Activated T-cell treated with anti-CD3 and anti-CD28 coated beads, Interleukin-2, amount 50 U/mL, for 48 hours (primary cell): ENCODE results near the gene METRNL.
"Not testable (repeated sequence)": the region's sequence is repeated elsewhere in the genome, so short reads cannot be mapped to it uniquely, and the experiment has no call there.

Source experiments
- DNase-seq, 2 experiments: peaks; one replicate each; pipeline ENCODE4 v3.0.0-alpha.2; 2020

METRNL gene

DNA sequence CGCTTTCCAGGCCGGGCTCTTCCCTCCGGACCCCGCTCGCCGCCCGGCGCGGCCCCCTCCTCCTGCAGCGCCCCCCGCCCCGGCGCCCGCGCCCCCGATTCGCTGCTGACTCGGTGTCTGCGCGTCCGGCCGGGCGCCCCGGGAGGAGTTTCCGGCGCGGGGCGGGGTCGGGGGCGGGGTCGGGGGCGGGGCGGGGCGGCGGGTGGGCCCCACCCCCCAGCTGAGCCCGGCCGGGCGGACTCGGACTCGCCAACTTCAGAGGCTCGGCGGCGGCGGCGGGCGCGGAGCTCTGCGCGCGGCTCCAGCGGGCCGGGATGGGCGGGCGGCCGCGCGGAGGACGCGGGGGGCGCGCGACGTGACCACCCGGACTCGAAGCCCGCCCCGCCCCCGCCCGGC is at the start of gene METRNL:
Gene METRNL, plus strand, starts transcription at position 258 of the 396 bp plus-strand sequence. CDS start 207 bp downstream, outside the sequence.
- peak; percentile 74 to 84 for DNase-seq

GRCh38 chr17:83030432-83030831 is 49.0 kb upstream of the METRNL start:
- DNase-seq = peak in 1 of 2 experiments; percentile 6

- peak in 1 of 2 experiments; percentile 9 for DNase-seq
Measured at GRCh38 chr17:83031321-83031945, 48.0 kb upstream of the METRNL start.

- DNase-seq = not testable (repeated sequence)
Measured at GRCh38 chr17:83031946-83032451, 47.4 kb upstream of the METRNL start.

- peak in 1 of 2 experiments; percentile 1 for DNase-seq
Measured at GRCh38 chr17:83032781-83033180, 46.6 kb upstream of the METRNL start.

DNA sequence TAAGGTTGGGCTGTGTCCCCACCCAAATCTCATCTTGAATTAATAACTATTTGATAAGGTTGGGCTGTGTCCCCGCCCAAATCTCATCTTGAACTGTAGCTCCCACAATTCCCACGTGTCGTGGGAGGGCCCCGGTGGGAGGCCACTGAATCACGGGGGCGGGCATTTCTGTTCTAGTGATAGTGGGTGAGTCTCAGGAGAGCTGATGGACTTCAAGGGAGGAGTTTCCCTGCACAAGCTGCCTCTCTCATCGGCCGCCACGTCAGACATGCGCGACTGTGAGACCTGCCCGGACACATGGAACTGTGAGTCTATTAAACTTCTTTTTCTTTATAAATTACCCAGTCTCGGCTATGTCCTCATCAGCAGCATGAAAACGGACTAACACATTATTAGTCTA is 44.9 kb upstream of the METRNL start:
- peak in 1 of 2 experiments; percentile 7 for DNase-seq

DNA sequence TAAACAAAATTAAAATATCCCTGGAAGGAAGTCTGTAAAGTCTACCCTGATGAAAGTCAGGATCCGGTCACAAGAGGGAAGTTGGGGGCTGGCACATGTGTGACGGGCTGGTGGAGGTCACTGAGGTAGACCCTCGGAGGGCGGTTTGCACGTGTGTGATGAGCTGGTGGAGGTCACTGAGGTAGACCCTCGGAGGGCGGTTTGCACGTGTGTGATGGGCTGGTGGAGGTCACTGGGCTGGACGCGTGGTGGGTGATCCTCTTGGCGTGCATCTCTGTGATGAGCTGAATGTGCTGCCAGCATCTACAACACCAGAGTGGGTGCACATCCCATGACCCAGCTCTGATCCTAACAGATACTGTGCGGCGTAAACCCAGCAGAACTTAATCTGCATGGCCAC is 43.7 kb upstream of the METRNL start:
- DNase-seq = no peak

DNA sequence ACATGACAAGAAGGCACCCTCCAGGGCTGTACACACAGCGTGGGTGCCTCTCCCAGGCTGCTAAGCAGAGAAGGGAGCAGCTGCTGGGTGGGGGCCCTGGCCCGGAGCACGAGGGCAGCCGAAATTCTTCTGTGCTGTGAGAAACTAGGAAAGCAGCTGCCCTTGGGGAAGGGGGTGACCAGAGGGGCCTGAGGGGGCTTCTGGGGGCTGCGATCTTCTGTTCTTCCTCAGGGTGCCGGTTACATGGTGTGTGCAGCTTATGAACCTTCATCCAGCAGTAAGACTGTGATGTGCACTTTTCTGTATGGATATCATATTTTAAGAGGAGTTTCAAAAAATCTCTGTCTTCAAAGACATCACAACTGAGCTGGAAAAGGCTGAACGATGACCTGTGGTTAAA is 43.2 kb upstream of the METRNL start:
- peak in 1 of 2 experiments; percentile 7 for DNase-seq

DNA sequence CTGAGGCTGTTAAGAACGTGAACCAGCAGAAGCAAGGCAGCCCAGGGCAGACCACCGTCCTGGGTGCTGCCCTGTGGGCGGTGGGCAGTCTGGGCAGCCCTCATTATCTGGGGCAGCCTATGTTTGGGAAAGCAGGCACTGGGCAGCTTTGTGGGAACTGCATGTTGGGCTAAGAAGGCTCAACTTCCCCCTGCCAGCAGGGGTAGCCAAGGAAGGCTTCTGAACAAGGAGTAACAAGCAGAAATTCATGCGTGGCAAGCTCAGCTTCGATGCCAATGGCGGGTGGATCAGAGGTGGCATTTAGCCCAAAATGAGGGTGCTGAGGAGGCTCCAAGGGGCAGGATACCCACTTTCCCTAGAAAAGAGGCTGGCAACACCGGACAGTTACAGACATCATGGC is 42.7 kb upstream of the METRNL start:
- DNase-seq = no peak

DNA sequence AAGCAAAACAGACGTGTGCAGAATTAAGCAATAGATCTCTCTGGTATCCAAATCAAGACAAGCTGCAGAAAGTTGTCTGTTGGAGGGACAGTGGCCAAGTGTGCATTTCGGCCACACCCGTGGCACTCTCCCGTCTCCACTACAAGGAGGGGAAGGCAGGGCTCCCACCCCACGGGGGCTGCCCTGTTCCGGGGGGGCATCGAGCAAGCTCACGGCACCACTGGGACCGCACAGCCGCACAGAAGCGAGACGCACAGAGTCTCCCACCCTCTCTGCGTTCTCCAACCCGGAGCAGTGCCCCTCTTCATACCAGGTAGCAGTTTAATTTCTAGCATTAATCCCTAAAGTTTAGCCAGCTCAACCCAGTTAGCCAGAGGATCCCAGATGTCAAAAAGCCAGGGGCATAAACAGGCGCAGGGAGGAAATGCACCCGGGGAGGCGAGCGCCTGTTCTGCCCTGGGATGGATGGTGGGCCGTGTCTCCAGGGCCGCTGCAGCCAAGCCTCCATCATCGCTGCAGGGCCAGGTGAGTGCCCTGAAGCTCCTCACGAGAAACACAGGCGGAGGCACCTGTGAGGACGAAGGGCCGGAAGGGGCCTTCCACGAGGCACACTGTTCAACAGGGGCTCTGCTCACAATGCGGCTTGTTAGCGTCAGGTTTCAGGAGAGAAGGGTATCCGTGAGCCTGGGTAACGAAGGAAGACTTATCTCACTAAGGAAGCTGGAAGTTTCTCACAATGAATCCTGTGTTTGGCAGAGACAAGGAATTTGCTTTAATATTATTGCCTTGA is 42.1 kb upstream of the METRNL start:
- DNase-seq = no peak

GRCh38 chr17:83037874-83038165 is 41.6 kb upstream of the METRNL start:
- no peak for DNase-seq

DNA sequence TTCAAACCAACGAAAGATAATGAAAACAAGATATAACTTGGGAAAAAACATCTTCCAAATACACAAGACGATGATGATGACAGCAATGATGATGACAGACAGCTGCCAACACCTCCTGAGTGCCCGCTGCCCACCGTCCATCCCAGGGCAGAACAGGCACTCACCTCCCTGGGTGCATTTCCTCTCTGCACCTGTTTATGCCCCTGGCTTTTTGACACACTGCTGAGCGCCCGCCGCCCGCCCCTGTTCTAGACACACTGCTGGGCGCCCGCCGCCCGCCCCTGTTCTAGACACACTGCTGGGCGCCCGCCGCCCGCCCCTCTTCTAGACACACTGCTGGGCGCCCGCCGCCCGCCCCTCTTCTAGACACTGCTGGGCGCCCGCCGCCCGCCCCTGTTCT is 40.4 kb upstream of the METRNL start:
- peak in 1 of 2 experiments; percentile 4 for DNase-seq

DNA sequence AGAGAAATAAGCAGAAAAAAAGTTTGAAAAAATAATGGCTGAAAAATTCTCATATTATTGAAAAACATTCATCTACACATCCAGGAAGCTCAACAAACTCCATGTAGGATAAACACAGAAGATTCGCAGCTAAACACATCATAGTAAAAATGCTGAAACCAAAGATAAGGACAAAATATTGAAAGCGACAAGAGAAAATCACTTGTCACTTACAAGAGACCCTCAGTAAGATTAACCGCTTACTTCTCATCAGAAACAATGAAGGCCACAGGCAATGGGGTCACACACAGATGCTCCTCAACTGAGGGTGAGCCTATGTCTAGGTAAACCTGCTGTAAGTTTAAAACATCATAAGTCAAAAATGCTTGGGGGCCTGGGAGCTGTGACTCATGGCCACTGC is 38.1 kb upstream of the METRNL start:
- DNase-seq = peak in 1 of 2 experiments; percentile 12

DNA sequence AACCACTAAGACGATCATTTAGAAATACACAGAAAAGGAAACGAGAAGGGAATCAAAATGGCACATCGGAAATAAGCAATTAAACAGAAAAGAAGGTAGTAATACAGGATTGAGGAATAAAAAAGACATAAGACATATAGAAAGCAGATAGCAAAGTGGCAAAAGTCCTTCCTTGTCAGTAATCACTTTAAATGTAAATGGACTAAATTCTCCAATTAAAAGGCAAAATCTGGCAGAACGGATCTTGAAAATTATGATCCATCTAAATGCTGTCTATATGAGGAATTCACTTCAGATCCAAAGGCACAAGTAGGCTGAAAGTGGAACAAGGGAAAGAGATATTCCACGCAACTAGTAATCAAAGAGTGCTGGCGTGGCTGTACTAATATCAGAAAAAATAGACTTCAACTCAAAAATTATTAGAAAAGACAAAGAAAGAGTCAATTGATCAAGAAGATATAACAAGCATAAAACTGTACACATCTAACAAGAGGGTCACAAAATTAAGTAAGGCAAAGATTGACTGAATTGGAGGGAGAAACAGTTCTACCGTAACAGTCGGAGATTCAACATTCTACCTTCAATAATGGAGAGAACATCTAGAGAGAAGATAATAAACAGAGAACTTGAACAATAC is 36.8 kb upstream of the METRNL start:
- DNase-seq = no peak

- DNase-seq = peak in 1 of 2 experiments; percentile 5
Measured at GRCh38 chr17:83044479-83044878, 34.9 kb upstream of the METRNL start.

- DNase-seq = no peak
Measured at GRCh38 chr17:83046448-83047181, 32.8 kb upstream of the METRNL start.

DNA sequence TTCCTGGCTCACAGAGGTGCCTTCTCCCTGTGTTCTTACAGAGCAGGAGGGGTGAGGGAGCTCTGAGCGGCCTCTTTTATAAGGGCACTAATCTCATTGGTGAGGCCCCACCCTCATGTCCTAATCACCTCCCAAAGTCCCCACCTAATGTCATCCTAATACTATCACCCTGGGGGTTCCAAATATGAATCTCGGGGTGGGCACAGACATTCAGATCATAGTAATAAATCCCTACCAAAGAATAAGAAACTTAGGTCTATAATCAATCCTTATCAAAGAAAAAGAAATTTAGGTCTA is 32.3 kb upstream of the METRNL start:
- no peak for DNase-seq

- DNase-seq = not testable (repeated sequence)
Measured at GRCh38 chr17:83047818-83048475, 31.5 kb upstream of the METRNL start.

DNA sequence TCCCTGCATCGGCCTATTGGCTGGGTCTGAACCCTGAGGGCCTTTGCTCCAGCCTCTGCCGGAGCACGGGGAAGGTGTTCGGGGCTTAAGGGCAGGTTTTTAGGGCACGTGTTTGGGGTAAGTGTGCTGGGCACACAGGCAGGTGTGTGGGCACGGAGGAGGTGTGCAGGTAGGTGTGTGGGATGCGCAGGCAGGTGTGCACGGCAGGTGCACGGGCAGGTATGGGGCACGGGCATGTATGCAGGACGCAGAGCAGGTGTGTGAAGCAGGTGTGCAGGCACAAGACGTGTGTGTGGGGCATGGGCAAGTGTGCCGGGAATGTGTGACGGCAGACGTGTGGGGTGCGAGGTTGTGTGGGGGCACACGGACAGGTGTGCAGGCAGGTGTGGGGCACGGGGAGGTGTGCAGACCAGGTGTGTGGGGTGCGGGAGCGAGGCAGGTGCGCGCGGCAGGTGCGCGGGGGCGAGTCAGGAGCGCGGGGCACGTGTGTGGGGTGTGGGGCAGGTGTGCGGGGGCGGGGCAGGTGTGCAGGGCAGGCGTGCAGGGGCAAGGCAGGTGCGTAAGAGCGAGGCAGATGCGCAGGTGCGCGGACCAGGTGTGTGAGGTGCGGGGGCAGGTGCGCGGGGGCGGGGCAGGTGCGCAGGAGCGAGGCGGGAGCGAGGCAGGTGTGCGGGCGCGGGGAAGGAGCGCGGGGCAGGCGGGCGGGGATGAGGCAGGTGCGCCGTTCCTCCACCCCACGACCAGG is 28.6 kb upstream of the METRNL start:
- DNase-seq = no peak

DNA sequence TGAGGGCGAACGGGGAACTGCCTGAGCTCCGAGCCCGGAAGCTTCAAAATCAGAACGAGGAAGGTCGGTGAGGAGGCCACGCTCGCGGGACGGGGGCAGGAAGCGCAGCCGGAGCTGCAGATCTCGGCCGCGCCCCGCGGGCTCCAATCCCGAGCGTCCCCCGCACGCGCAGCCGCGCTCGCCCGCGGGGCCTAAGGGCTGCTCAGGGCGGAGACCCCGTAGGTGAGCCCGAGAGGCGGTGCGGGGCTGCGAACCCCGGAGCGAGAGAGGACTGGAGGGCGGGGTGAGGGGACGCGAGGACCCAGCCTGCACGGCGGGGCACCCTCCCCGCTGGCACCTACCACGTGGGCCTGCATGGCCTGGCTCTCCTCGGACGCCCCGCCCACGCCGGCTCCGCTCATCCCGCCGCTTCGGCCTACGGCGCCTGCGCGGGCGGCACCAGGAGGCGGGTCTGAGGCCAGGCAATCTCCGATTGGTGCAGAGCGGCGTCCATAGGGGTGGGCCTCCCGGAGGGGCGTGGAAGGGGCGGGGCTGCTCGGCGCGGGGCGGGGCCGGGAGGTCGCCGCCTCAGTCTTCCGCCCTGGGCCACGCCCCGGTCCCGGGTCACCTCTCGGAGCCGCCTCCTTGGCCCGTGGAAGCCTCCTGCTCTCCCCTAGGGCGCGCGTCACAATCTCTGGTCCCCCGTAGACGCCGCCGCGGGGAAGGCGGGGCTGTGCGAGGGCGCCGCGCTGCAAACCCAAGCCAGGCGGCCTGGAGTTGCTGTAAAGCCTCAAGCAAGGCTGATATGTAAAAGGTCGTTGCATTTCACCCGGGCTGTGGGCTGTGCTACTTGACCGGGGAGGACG is 27.8 kb upstream of the METRNL start:
- peak; percentile 99 for DNase-seq

DNA sequence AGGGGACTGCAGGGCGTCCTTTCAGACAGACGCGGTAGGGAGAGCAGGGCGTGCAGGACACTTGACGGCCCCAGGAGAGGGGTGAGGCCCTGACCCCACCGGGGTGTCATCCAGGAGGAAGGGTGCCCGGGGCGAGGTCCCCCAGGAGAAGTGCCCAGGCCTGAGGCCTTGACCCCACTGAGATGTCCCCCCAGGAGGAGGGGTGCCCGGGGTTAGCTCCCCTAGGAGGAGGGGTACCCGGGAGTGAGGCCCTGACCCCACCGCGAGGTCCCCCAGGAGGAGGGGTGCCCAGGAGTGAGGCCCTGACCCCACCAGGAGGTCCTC is 27.2 kb upstream of the METRNL start:
- DNase-seq = no peak
